GF-D8 (cell line): ENCODE results near the gene GP5.

Source experiments
- DNase-seq: peaks from one replicate; lab custom pipeline; 2025; lab: John Stamatoyannopoulos, UW

Gene GP5, protein sequence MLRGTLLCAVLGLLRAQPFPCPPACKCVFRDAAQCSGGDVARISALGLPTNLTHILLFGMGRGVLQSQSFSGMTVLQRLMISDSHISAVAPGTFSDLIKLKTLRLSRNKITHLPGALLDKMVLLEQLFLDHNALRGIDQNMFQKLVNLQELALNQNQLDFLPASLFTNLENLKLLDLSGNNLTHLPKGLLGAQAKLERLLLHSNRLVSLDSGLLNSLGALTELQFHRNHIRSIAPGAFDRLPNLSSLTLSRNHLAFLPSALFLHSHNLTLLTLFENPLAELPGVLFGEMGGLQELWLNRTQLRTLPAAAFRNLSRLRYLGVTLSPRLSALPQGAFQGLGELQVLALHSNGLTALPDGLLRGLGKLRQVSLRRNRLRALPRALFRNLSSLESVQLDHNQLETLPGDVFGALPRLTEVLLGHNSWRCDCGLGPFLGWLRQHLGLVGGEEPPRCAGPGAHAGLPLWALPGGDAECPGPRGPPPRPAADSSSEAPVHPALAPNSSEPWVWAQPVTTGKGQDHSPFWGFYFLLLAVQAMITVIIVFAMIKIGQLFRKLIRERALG

DNA sequence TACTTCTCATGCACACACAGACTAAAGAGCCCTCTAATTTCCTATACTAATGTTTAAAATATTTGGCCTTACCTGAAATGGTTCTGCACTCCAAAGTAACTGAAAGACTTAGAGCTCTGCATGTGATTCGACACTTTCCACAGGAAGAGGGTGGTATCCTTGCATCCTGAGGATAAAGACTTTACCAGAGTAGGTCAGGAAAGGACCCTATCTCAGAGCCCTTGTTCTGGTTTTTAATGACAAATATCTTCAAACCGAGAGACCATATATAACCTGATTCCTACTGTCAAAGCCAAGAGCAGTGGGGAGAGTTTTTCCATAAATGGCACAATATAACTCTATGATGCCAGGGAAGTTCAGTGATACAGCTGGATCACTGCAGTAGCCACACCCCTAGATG is at the start of gene GP5:
Gene GP5, minus strand, starts transcription at position 101 of the 400 bp plus-strand sequence. CDS start 984 bp downstream, outside the sequence.
- DNase-seq, result no peak

DNA sequence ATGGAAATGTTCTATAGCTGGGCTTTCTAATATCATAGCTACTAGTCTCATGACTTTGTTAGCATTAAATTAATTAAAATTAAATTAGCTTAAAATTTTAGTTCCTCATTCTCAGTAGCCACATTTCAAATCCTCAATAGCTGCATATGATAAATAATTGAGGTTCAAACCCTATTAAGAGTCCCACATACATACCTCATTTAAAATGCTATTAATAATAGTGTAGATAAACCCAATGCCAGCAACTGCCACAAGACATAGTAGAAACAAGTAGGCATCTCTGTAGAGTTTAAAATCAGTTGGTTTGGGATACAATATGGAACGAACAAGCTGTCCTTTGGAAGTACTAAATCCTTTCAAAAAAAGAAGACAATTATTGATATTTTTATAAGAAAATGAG is 48.6 kb upstream of the GP5 start:
- DNase-seq, result no peak

DNA sequence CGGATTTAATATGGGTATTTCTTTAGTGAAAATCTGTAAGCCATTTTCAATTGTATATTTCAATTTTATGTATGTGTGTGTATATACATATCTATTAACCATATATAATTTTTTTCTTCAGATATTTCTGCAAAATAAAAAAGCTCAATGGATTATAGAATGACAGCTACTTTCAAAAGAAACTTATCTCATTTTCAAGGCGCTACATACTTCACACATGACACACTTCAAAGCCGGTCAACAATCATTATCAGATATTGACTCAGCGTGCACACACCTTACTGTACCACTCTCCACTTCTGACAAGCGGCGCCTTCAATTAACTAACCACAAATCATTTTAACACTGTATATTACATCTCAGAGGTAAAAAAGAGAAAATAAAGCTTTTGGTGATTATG is 48.1 kb upstream of the GP5 start:
- DNase-seq, result no peak

DNA sequence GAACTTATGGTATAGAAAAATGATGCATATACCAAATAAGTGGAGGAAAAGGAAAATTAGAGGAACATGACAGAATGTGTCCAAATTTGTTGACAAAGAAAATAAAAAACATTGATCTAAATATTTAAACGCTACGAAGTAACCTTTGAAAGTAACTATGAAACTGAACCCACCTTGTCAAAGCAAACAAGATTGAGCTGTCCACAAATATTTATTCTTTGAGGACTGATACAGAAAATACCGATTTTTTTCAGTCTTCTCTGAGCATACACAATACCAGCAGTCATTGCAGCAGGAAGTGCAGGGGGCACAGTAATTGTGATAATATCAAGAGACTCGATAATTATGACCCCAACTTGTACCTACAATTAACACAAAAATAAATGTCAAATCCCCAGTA is 47.7 kb upstream of the GP5 start:
- DNase-seq, result no peak

DNA sequence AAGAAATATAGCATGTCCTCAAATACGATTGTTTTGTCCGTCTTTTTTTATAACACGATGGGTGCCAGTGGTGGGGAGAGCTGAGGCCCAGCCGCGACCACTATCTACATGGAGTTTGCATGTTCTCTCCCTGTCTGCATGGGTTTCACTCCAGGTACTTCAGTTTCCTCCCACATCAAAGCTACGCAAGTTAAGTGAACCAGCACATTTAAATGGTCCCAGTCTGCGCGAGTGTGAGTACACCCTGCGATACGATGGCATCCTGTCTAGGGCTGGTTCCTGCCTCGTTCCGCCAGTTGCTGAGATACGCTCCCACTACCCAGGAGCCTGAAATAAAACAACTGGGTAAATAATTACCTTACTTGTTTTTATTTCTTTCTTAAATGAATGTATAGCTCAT is 47.1 kb upstream of the GP5 start:
- no peak for DNase-seq

DNA sequence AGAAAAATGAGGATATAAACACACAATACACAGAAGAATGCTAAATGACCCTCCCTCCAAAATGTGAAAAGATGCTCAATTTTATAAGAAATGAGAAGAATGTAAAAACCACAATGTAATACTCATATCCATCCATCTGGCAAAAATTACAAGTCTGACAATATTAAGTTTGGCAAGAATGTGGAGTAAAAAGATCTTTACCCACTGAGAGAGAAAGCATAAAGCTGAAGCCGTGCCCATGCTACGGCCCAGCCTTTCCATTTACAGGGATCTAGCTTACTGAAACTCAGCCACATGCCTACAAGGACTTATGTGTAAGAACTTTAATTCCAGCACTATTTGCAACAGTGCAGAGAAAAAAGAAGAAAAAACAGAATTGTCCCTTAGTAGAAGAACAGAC is 44.8 kb upstream of the GP5 start:
- no peak for DNase-seq

DNA sequence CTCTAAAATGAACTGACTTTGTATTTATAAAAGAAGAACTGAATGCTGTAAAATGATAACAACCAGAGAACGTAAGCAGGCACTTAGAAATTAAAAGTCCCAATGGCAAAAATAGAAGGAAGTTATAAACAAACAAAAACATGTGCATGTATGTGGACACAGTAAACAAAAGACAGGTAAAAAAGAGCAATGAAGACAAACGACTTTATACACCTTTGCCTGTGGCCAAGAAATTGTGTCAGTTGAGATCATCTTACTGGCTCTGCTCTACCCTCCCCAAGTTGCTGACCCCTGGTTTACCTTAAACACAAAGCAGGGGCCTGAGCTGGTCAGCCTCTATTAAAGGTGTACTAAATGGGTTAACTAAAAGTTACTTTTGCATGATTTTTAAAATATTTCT is 41.7 kb upstream of the GP5 start:
- no peak for DNase-seq

DNA sequence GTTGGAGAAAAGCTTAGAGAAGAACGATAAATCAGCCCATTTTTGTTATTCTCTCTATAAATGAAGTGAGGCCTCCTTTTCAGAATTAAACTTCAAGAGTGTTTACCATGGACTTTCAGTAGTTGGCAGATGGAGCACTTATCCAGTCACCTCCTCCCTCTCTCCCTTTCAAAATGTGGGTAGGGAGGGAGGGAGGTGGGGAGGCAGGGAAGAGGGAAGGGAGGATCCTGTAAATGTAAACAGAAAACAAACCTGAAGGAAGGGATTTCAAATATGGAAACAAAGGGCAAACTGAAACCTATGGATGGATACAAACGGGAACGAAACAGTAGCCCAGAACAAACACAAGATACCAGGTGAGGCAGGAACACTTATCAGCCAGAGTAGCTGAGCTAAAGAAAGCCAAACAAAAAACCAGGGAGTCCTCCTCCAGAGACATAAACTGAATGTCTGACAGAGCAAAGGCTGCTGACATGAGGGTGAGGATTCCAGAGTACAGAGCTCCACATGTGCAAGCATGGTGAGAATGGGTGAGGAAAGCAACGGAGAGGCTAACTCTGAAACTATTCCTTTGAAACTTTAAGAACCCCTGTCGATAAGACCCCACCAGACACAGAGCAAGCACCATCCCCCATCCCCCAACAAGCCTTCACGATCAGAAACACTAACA is 41.0 kb upstream of the GP5 start:
- DNase-seq, result no peak

DNA sequence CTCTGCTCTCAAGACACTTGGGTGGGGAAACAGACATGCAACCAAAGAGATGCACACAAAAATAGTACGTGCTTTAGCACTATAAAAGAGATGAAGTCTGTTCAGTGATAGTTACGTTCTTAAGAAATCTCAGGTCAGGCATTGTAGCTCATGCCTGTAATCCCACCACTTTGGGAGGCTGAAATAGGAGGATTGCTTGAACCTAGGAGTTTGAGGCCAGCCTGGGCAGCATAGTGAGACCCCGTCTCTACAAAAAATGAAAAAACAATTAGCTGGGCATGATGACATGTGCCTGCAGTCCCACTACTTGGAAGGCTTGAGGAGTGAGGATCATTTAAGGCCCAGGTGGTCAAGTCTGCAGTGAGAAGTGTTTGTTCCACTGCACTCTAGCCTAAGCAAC is 35.4 kb upstream of the GP5 start:
- no peak for DNase-seq

DNA sequence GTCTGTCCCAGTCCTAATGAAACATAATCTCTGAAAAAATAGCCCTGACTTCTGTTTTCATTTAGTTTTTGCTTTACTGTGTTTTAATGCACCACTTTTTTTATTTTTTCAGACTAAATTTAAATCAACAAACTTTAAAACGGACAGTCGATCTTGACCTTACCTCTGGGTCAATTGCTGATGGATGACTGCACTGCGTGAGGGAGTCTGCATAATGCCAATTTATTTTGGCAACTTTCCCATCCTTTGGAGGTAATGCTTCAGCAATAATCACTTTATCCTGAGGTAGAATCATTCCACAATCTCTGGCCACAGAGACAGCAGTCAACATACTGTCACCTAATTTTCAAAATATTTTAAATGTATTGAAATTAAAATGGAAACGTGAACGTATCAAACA is 32.5 kb upstream of the GP5 start:
- DNase-seq, result no peak

DNA sequence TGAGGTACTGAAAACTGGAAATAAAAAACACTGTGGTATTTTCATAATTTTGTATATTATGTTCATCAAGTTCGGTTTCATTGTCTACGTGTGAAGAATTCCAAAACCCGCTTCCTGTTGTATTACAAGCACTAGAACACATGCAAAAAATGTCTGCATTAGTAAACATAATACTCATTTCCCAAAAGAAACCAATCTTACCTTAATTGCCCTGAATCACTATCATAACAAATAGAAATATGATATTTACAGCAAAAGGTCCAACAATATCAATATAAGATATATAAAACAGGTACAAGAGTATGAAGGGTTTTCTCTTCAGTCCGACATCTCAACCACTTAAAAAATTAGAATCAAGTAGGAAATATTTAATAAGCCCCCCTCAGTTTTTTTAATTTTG is 26.3 kb upstream of the GP5 start:
- DNase-seq, result no peak

DNA sequence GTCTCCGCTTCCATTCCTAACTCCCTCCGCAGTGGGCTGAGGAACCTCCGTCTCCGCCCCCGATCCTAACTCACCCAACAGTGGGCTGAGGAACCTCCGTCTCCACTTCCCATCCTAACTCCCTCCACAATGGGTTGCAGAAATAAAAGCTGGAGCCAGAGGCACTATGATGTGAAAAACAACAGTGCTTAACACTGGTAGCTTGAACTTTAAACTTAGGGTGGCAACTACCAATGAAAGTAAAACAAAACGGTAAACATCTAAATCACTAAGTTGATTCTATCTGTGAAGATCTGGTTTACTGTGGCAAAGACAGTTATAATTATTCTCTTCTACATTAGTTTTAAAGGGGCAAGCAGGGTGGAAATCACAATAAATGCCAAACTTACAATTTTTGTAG is 25.9 kb upstream of the GP5 start:
- no peak for DNase-seq

DNA sequence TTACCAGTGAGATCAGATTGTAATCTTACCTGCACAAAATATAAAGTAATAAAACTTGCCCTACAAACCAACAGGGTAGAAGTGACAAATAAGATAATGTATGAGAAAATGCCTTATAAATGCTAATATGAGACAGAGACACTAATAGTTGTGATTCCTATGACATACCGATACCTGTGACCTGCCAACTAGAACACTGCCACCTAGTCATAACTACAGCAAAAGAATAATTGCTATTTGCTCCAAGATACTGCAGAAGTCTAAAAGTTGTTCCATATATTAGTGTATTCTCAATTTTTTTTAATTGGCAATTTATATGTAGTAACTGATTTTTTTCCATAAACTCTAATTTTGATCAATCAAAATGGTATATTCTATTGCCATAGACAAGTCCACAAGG is 25.3 kb upstream of the GP5 start:
- DNase-seq, result no peak

DNA sequence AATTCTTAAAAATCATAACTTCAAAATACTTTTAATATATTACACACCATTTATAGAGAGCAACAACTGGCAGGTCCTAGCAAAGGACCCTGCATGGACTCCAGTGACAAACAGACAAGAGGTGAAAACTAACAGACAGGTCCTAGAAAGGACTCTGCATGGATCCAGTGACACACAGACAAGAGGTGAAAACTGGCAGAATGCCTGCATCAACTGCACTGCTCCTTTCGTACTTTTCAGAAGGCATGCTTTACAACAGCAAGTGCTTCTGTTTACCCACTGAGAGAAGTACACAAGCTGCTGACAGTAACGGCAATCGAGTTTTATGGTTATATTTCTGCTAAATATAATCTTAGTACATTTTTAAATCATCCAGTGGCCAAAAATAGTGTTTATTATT is 24.3 kb upstream of the GP5 start:
- DNase-seq, result no peak

DNA sequence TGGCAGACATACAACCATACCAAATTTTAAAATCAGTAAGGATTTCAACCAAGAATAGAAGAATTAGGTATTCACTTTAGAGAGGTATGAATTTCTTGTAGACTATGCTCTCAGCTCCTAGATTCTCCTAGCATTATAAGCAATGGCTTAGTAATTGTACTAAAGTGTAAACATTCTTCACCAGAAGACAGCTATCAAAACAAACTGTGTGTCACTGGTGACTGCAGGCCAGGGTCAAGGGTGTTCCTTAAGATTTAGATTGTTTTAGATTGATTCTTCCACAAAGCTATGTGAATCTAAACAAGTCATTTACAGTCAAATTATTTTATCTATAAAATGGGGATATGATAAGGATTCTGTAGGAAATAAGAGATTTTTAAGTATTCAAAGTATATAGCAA is 23.1 kb upstream of the GP5 start:
- no peak for DNase-seq

DNA sequence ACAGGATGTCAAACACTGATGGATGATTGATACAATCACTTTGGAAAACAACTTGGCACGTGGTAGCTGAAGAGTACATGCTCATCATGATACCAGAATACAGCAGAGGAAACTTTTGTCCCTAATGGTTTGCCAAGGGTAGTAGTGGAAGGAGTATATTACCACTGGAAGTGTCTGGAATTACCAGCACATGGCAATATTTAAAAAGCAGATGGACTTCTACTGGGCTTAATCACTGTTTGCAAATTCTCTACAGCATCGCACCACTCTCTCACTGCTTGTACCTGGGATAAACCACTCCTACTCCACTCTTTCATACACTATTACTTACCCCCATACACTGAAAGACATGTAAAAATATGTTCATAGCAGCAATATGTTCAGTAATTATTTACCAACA is 19.6 kb upstream of the GP5 start:
- DNase-seq, result no peak

DNA sequence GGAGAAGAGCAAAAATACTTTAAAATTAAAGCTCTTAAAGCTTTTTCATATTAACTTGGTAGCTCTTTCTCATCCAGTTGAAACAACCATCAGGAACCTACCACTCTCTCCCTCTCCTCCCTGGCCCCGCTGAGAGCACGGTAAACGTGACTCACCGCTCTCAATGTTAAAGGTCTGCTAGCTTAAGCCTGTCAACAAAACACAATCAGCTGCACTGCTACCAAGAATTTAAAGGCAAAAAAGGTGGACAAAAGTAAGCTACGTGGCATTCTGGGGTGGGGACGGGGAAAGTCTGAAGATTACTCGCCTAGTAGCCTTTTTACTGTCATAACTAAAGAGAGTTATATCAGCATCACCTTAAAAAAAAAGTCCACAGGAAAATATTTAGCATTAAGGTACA is 8.4 kb upstream of the GP5 start:
- DNase-seq, result no peak

DNA sequence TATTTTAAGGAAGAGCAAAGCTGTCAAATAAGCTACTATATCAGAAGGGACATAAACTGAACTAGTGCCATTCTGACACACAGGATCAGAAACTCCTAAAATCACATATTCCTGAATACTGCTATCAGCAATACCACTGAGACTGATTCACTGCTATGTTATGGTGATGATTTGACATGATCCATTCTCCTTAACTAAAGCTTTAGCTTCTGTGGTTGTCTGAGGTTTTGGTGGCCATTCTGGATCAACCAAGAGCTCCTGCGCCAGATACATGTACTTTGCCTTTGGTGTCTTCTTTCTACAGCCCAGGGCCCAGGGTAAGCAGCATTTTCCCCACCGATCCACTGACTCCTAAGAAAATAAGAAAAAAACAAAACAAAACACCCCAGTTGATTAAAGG is 6.7 kb upstream of the GP5 start:
- DNase-seq, result no peak

DNA sequence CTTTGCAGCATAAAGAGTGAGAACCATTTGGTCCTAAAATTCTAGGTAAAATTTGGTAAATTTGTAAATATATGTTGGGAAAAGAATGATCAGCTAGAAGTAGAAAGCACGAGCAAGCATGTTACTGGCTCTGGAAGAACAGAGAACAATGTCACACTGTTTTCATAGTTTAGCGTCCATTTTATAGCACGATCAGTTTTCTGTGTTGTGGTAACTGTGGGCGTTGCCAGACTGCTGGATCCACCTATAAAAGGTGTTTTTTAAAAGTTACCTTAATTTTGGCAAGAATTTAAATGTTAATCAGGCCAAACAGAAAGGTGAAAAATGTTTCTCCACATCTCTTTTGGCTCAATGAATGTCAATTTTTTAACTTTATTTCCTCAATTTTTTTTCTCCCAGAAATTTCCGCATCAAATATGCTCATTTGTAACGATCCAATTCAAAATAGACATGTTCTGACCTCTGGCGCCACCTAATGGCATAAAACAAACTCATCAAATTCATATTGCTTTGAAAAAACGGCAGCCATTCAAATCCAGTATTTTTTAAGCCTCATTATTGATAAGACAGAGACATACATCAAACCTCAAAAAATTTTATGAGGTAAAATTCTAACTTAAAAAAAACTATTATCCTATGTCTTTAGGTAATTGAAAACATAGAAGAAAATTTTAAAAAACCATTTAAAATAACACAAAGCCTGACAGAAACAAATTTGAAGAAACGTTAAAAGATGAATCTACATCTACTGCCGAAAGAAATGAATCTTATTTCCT is 5.5 kb upstream of the GP5 start:
- DNase-seq, result no peak

DNA sequence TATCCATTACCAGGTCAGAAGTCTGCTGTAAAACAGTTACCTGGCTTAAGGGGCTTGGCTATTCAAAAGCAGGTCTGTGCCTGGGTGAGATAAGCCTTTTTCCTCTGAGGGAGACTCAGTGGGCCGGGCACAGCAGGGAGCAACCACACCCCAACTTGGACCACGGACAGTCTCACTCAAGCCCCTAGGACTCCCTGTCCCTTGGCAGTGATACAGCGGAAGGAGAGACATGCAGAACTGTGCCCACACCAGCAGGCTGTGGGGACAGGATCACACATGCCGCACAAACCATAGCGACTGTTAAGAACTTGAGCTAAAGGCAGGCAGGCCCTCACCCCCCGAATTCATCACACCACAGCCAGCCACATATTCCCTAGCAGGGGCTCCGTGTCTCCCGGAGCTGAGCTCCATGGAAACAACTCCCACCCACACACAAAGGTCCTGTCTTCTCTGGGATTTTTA is 2.8 kb upstream of the GP5 start:
- DNase-seq, result no peak

DNA sequence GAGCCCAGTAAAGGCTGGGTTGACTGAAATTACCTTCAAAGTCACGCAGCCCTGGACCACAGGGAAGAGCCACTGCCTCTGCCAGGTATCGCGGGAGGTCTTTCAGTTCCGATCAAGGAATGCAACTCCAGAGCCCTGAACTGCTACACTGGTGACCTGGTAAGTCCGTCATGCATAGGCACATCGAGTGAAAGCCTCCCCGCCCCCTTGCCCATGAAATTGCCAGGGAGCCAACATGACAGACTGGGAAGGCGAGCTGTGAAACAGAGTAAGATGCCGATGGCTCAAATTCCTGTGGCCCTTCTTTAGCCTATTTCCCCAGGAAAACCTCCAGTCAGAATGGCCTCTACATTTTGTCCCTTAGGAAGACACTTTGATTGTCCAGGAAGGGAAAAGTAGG is 2.3 kb upstream of the GP5 start:
- DNase-seq, result no peak

DNA sequence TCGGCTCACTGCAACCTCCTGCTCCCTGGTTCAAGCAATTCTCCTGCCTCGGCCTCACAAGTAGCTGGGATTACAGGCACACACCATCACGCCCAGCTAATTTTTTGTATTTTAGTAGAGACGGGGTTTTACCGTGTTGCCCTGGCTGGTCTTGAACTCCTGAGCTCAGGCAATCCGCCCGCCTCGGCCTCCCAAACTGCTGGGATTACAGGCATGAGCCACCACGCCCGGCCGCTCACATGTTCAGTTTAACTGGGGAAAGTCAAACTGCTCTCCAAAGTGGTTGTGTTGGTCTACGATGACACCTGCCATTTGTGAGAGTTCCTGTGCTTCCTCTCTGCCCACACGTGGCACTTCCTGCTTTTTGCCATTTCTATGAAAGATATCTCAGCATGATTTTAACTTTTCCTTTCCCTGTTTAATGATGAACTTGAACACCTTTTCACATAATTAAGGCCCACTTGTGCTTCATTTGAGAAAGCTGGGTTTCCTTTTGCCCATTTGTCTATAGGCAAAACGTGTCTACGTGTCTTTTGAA is 877 bp upstream of the GP5 start:
- DNase-seq, result no peak
